ENCODE results near the gene NUP93.

NUP93 gene

GRCh38 chr16:56729735-56730662 is at the start of gene NUP93:
Gene NUP93 (plus strand): TSS chr16:56730129. CDS start chr16:56748248, 18,119 bp downstream.
- DNase-seq (ENCODE audit: low read depth in 2 of 3, low spot score in 2 of 3): peak; percentile 66 to 77 (median 76)

- DNase-seq (ENCODE audit: low read depth in 2 of 3, low spot score in 2 of 3): peak; percentile 79 to 85 (median 82)
Measured at GRCh38 chr16:56681939-56682702, 47.8 kb upstream of the NUP93 start, which contains the start of gene MT1X. Gene MT1X (plus strand): TSS chr16:56682470. CDS start chr16:56682541, 71 bp downstream.

GRCh38 chr16:56682703-56683397 is 47.1 kb upstream of the NUP93 start:
- no peak for DNase-seq (ENCODE audit: low read depth in 2 of 3, low spot score in 2 of 3)

GRCh38 chr16:56683424-56684172 is 46.3 kb upstream of the NUP93 start:
- DNase-seq (ENCODE audit: low read depth in 2 of 3, low spot score in 2 of 3): no peak

GRCh38 chr16:56684256-56684925 is 45.5 kb upstream of the NUP93 start:
- DNase-seq (ENCODE audit: low read depth in 2 of 3, low spot score in 2 of 3): no peak

- DNase-seq (ENCODE audit: low read depth in 2 of 3, low spot score in 2 of 3): no peak
Measured at GRCh38 chr16:56684926-56685590, 44.9 kb upstream of the NUP93 start.

- no peak for DNase-seq (ENCODE audit: low read depth in 2 of 3, low spot score in 2 of 3)
Measured at GRCh38 chr16:56686758-56687157, 43.2 kb upstream of the NUP93 start.

- no peak for DNase-seq (ENCODE audit: low read depth in 2 of 3, low spot score in 2 of 3)
Measured at GRCh38 chr16:56688762-56689161, 41.2 kb upstream of the NUP93 start.

GRCh38 chr16:56689171-56689570 is 40.8 kb upstream of the NUP93 start:
- no peak for DNase-seq (ENCODE audit: low read depth in 2 of 3, low spot score in 2 of 3)

- no peak for DNase-seq (ENCODE audit: low read depth in 2 of 3, low spot score in 2 of 3)
Measured at GRCh38 chr16:56690420-56691122, 39.4 kb upstream of the NUP93 start.

GRCh38 chr16:56691885-56692284 is 38.0 kb upstream of the NUP93 start:
- no peak for DNase-seq (ENCODE audit: low read depth in 2 of 3, low spot score in 2 of 3)

- DNase-seq (ENCODE audit: low read depth in 2 of 3, low spot score in 2 of 3): no peak
Measured at GRCh38 chr16:56695246-56695645, 34.7 kb upstream of the NUP93 start.

GRCh38 chr16:56697456-56698155 is 32.3 kb upstream of the NUP93 start:
- DNase-seq (ENCODE audit: low read depth in 2 of 3, low spot score in 2 of 3): no peak

- DNase-seq (ENCODE audit: low read depth in 2 of 3, low spot score in 2 of 3): no peak
Measured at GRCh38 chr16:56700195-56700594, 29.7 kb upstream of the NUP93 start.

- DNase-seq (ENCODE audit: low read depth in 2 of 3, low spot score in 2 of 3): no peak
Measured at GRCh38 chr16:56700631-56701030, 29.3 kb upstream of the NUP93 start.

- DNase-seq (ENCODE audit: low read depth in 2 of 3, low spot score in 2 of 3): no peak
Measured at GRCh38 chr16:56701534-56701933, 28.4 kb upstream of the NUP93 start.

GRCh38 chr16:56702836-56703235 is 27.1 kb upstream of the NUP93 start:
- DNase-seq (ENCODE audit: low read depth in 2 of 3, low spot score in 2 of 3): no peak

Data from activated CD8-positive, alpha-beta memory T cell treated with anti-CD3 and anti-CD28 coated beads for 48 hours (primary cell).